Measurements from ENCODE around the gene PPEF1.
"Not testable (repeated sequence)": the region's sequence is repeated elsewhere in the genome, so short reads cannot be mapped to it uniquely, and the experiment has no call there.

The PPEF1 gene

GRCh38 chrX:18799911-18800310, 92.5 kb downstream of the PPEF1 start:
- no peak for DNase-seq

- DNase-seq = no peak
These were observed 102.2 kb downstream of the PPEF1 start for GRCh38 chrX:18809641-18810040.

- DNase-seq = no peak
These were observed 103.0 kb downstream of the PPEF1 start for GRCh38 chrX:18810416-18810815.

- no peak for DNase-seq
These were observed 117.9 kb downstream of the PPEF1 start for GRCh38 chrX:18825375-18825774.

- DNase-seq = no peak
These were observed 121.5 kb downstream of the PPEF1 start for GRCh38 chrX:18828832-18829404.

GRCh38 chrX:18833071-18833731, 125.8 kb downstream of the PPEF1 start:
- no peak for DNase-seq

- DNase-seq = not testable (repeated sequence)
These were observed 140.5 kb downstream of the PPEF1 start for GRCh38 chrX:18847901-18848300.

- no peak for DNase-seq
These were observed 148.6 kb downstream of the PPEF1 start for GRCh38 chrX:18855919-18856644.

- no peak for DNase-seq
These were observed 149.2 kb downstream of the PPEF1 start for GRCh38 chrX:18856645-18856997.

GRCh38 chrX:18861511-18861910, 154.1 kb downstream of the PPEF1 start:
- no peak for DNase-seq

GRCh38 chrX:18864390-18864920, 157.0 kb downstream of the PPEF1 start:
- DNase-seq = no peak

GRCh38 chrX:18871161-18871890, 163.9 kb downstream of the PPEF1 start:
- no peak for DNase-seq

GRCh38 chrX:18871970-18872369, 164.5 kb downstream of the PPEF1 start:
- no peak for DNase-seq

- no peak for DNase-seq
These were observed 165.2 kb downstream of the PPEF1 start for GRCh38 chrX:18872621-18873020.

GRCh38 chrX:18873189-18873791, 165.8 kb downstream of the PPEF1 start:
- no peak for DNase-seq

- DNase-seq = no peak
These were observed 166.4 kb downstream of the PPEF1 start for GRCh38 chrX:18873836-18874235.

- no peak for DNase-seq
These were observed 167.3 kb downstream of the PPEF1 start for GRCh38 chrX:18874560-18875255.

GRCh38 chrX:18875256-18875878, 167.9 kb downstream of the PPEF1 start:
- DNase-seq = no peak

GRCh38 chrX:18877469-18877868, 170.0 kb downstream of the PPEF1 start:
- no peak for DNase-seq
